Progenitor cell of endocrine pancreas (in vitro differentiated cells): ENCODE results near the gene SSH2. TPM values are rescaled to one million over a fixed set of nuclear protein-coding genes. Genes with fewer than 3 reads are reported as not detected.

Experiments used
- DNase-seq: peaks from one replicate; pipeline ENCODE4 v3.0.0; 2021; ENCODE audit warnings: low spot score; ENCODE audit not compliant: unreplicated experiment
- H3K27ac Mint-ChIP-seq: 2 replicates; pipeline ENCODE4 v1.8.0; 2021; ENCODE audit warnings: mild to moderate bottlenecking, moderate library complexity, mixed read lengths
- H3K27me3 Mint-ChIP-seq: 2 replicates; pipeline ENCODE4 v1.8.0; 2021; ENCODE audit warnings: mixed read lengths
- H3K36me3 Mint-ChIP-seq: 2 replicates; pipeline ENCODE4 v1.8.0; 2022; ENCODE audit warnings: mixed read lengths; ENCODE audit not compliant: insufficient read depth
- H3K4me1 Mint-ChIP-seq: 2 replicates; pipeline ENCODE4 v1.8.0; 2021; ENCODE audit warnings: low read depth, mixed read lengths
- H3K4me3 Mint-ChIP-seq: 2 replicates; pipeline ENCODE4 v1.8.0; 2021; ENCODE audit warnings: low read depth, mild to moderate bottlenecking, moderate library complexity, mixed read lengths
- H3K9me3 Mint-ChIP-seq: 2 replicates; pipeline ENCODE4 v1.8.0; 2021; ENCODE audit warnings: low read depth, mixed read lengths
- CTCF ChIP-seq: fragments of 200-600 bp; sonication (generic); IDR thresholded peaks from one replicate; pipeline ENCODE4 v1.5.0; 2021; ENCODE audit warnings: antibody characterized with exemption, mild to moderate bottlenecking; ENCODE audit not compliant: unreplicated experiment
- total RNA-seq: library from RNA; stranded (reverse); gene quantifications from 2 replicates; pipeline ENCODE4 v1.2.1, GENCODE V29; 2021

The SSH2 gene
- total RNA-seq, 1 donor from 2014 or later: 20.7 TPM

GRCh38 chr17:29954405-29954804 is 24.4 kb upstream of the SSH2 start:
- DNase-seq: no peak
- no peak overlapping the region for H3K27ac Mint-ChIP-seq
- peaks cover 19% of the 10 kb centered on the region for H3K9me3 Mint-ChIP-seq
- H3K36me3 Mint-ChIP-seq: peaks cover 6% of the 10 kb centered on the region
- H3K4me3 Mint-ChIP-seq: no peak overlapping the region
- H3K27me3 Mint-ChIP-seq: no peaks in the 10 kb centered on the region
- H3K4me1 Mint-ChIP-seq: peaks cover 5% of the 10 kb centered on the region
- no peak for TF ChIP-seq CTCF

GRCh38 chr17:29949696-29950095 is 19.7 kb upstream of the SSH2 start:
- Mint-ChIP-seq H3K9me3 (peaks cover 12% of the 10 kb centered on the region), H3K4me3 (no peak overlapping the region), H3K36me3 (peaks cover 4% of the 10 kb centered on the region), H3K27me3 (no peaks in the 10 kb centered on the region), H3K4me1 (peaks cover 16% of the 10 kb centered on the region), H3K27ac (no peak overlapping the region)
- DNase-seq: no peak
- no peak for TF ChIP-seq CTCF

GRCh38 chr17:29948448-29949215 is 18.6 kb upstream of the SSH2 start:
- Mint-ChIP-seq H3K9me3 (peaks cover 6% of the 10 kb centered on the region), H3K36me3 (peaks cover 1% of the 10 kb centered on the region), H3K27ac (peak overlapping the region; percentile 53), H3K4me1 (peaks cover 16% of the 10 kb centered on the region), H3K4me3 (no peak overlapping the region), H3K27me3 (no peaks in the 10 kb centered on the region)
- DNase-seq: no peak
- TF ChIP-seq CTCF: no peak

- Mint-ChIP-seq H3K4me1 (peaks cover 16% of the 10 kb centered on the region), H3K27ac (no peak overlapping the region), H3K4me3 (no peak overlapping the region), H3K36me3 (no peaks in the 10 kb centered on the region), H3K27me3 (no peaks in the 10 kb centered on the region), H3K9me3 (no peaks in the 10 kb centered on the region)
- TF ChIP-seq CTCF: no peak
- no peak for DNase-seq
These were observed 15.3 kb upstream of the SSH2 start for GRCh38 chr17:29945281-29945680.

GRCh38 chr17:29941334-29941733 is 11.3 kb upstream of the SSH2 start, which contains the start of gene EFCAB5:
Gene EFCAB5, plus strand, starts transcription at chr17:29941634. Its CDS starts 163 bp downstream, at chr17:29941797.
- Mint-ChIP-seq H3K36me3 (no peaks in the 10 kb centered on the region), H3K4me3 (no peak within 1 kb of the TSS), H3K9me3 (no peaks in the 10 kb centered on the region), H3K27ac (no peak within 1 kb of the TSS), H3K27me3 (peaks cover 5% of the 10 kb centered on the region), H3K4me1 (no peaks in the 10 kb centered on the region)
- TF ChIP-seq CTCF: no peak
- no peak for DNase-seq
